Dermis lymphatic vessel endothelial cell (primary cell): ENCODE results near the gene SLC25A48. TPM values are rescaled to one million over a fixed set of nuclear protein-coding genes. Genes with fewer than 3 reads are reported as not detected.

Experiments used
- total RNA-seq: library from RNA; depleted of rRNA; stranded (reverse); fragments of >200 nt; gene quantifications from 2 replicates; pipeline ENCODE4 v1.2.1, GENCODE V29; 2014

SLC25A48 gene
- not detected in 2 replicates for total RNA-seq

DNA sequence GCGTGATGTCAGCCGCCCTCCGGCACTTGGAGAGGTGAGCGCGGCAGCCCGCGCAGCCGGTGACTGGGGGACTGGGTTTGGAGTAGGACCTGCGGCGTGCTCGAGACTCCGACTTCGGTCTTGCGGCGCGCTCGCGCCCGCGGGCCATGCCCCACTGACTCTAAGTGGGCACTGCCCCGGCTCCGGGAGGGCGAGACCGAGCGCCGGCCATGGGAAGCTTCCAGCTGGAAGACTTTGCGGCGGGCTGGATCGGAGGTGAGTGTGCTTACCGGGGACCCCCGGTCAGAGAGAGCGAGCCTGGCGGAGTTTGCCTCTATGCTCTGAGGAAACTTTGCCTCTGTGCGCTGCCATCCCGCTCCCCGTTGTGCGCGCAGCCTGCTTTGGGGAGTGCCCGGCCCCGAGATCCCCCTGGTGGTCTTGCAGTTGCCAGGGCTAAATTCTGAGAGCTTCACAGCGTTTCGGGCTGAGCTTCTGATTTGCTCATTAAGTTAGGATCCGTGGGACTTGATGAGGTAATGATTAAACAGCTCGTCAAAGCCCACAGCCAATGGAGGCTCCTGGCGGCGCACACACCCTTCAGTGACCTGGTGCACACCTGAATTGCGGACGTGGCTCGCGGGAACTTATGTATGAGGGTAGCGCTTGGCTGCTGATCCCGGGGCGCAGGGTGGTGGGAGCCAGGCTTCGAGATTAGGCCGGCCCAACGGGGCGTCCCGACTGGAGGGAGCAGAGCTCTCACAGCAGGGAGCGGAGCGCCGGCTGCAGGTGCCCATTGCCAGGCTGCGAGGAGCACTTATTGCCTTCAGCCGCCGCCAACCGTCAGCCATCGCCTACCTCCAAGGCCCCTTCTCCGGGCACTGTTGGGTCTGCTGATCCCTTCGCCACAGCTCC, at the start of gene SLC25A48:
SLC25A48 (plus strand) TSS at position 25 of the 891 bp plus-strand sequence; CDS start at position 210, 185 bp downstream.

GRCh38 chr5:135895474-135896006, 61.1 kb downstream of the SLC25A48 start, which contains the start of gene IL9:
Gene IL9, minus strand, starts transcription at chr5:135895841. Its CDS starts 25 bp downstream, at chr5:135895816.

Other genes starting within 250 kb of the SLC25A48 start
- gene IL9, start 61.2 kb downstream of the SLC25A48 start, total RNA-seq: not detected in 2 replicates
- not detected in 2 replicates for gene LECT2, start 120.3 kb downstream of the SLC25A48 start, total RNA-seq
- gene TGFBI, start 194.3 kb downstream of the SLC25A48 start, total RNA-seq: 1.9 and 19.0 TPM in 2 replicates